ENCODE measurements around the gene COX6B1. TPM values are rescaled to one million over a fixed set of nuclear protein-coding genes. Genes with fewer than 3 reads are reported as not detected.

Gene COX6B1
- total and polyA plus RNA-seq, 3 experiments from 2014 or later, result 433 to 753 (median 452) TPM

GRCh38 chr19:35704218-35704617, 56.1 kb downstream of the COX6B1 start, which contains the start of gene ZBTB32:
Gene ZBTB32 (plus strand): TSS chr19:35704558. CDS start chr19:35714627, 10,069 bp downstream.
- peak within 1 kb of the TSS in 2 of 7 donors; percentile 48 to 54 for H3K4me3 Mint-ChIP-seq
- Histone ChIP-seq H3K36me3 (ENCODE audit: insufficient read depth, low read length) (no peaks in the 10 kb centered on the region), H3K4me3 (ENCODE audit: low read length) (no peak within 1 kb of the TSS), H3K4me1 (ENCODE audit: insufficient read depth, low read length) (peaks cover 6% of the 10 kb centered on the region), H3K9me3 (ENCODE audit: low read length) (no peaks in the 10 kb centered on the region), H3K27me3 (ENCODE audit: insufficient read depth, low read length, poor library complexity, severe bottlenecking) (no peaks in the 10 kb centered on the region), H3K27ac (ENCODE audit: low read depth, low read length) (no peak within 1 kb of the TSS)
- peak within 1 kb of the TSS in 1 of 8 donors; percentile 26 for H3K27ac Mint-ChIP-seq
- ChIA-PET POLR2A (no interaction called here), CTCF (interaction anchor here (0.6 to 2.3 kb wide), 3 partner anchors 10 to 597 kb away, joined by 3 to 6 read pairs (median 3); no protein-coding TSS in a partner anchor)
- peaks cover 0 to 2% (median 0%) of the 10 kb centered on the region in 3 donors for H3K36me3 Mint-ChIP-seq
- H3K9me3 Mint-ChIP-seq, result no peaks in the 10 kb centered on the region
- peaks cover 5 to 8% (median 6%) of the 10 kb centered on the region in 3 donors for H3K4me1 Mint-ChIP-seq
- DNase-seq, result no peak
- peaks cover 0 to 2% of the 10 kb centered on the region in 2 donors for H3K27me3 Mint-ChIP-seq

Other genes starting within 250 kb of the COX6B1 start
- gene FFAR2, start 200.1 kb upstream of the COX6B1 start, total RNA-seq, result not detected
- not detected for gene FFAR2, start 200.1 kb upstream of the COX6B1 start, polyA plus RNA-seq
- gene KRTDAP, start 157.9 kb upstream of the COX6B1 start, total RNA-seq, result not detected
- not detected for gene KRTDAP, start 157.9 kb upstream of the COX6B1 start, polyA plus RNA-seq
- gene DMKN, start 134.7 kb upstream of the COX6B1 start, total RNA-seq, result 1 to 10 TPM; 1.7 to 2.2 TPM
- 10.2 TPM for gene DMKN, start 134.7 kb upstream of the COX6B1 start, polyA plus RNA-seq
- gene SBSN, start 120.0 kb upstream of the COX6B1 start, total RNA-seq, result not detected
- gene SBSN, start 120.0 kb upstream of the COX6B1 start, polyA plus RNA-seq, result not detected
- gene GAPDHS, start 114.9 kb upstream of the COX6B1 start, total RNA-seq, result not detected
- not detected for gene GAPDHS, start 114.9 kb upstream of the COX6B1 start, polyA plus RNA-seq
- gene TMEM147, start 102.7 kb upstream of the COX6B1 start, total RNA-seq, result 10 to 100 TPM; 82.6 to 91.4 TPM
- gene TMEM147, start 102.7 kb upstream of the COX6B1 start, polyA plus RNA-seq, result 175 TPM
- not detected for gene ATP4A, start 84.7 kb upstream of the COX6B1 start, total RNA-seq
- gene ATP4A, start 84.7 kb upstream of the COX6B1 start, polyA plus RNA-seq, result not detected
- not detected for gene PMIS2, start 62.1 kb upstream of the COX6B1 start, total RNA-seq
- gene PMIS2, start 62.1 kb upstream of the COX6B1 start, polyA plus RNA-seq, result not detected
- gene HAUS5, start 35.6 kb upstream of the COX6B1 start, total RNA-seq, result 10 to 100 TPM; 37.3 to 39.3 TPM
- 6.7 TPM for gene HAUS5, start 35.6 kb upstream of the COX6B1 start, polyA plus RNA-seq
- gene RBM42, start 19.3 kb upstream of the COX6B1 start, total RNA-seq, result 100 to 1,000 TPM; 109 to 116 TPM
- 62.4 TPM for gene RBM42, start 19.3 kb upstream of the COX6B1 start, polyA plus RNA-seq
- gene ETV2, start 6.6 kb upstream of the COX6B1 start, total RNA-seq, result 1 to 10 TPM; 1.2 TPM
- gene ETV2, start 6.6 kb upstream of the COX6B1 start, polyA plus RNA-seq, result 1.4 TPM
- gene UPK1A, start 18.2 kb downstream of the COX6B1 start, total RNA-seq, result under 1 TPM in 1 of 2 experiments, not detected in 1; 0.22 TPM
- gene UPK1A, start 18.2 kb downstream of the COX6B1 start, polyA plus RNA-seq, result not detected
- 100 to 1,000 TPM; 223 to 225 TPM for gene ZBTB32, start 56.2 kb downstream of the COX6B1 start, total RNA-seq
- gene ZBTB32, start 56.2 kb downstream of the COX6B1 start, polyA plus RNA-seq, result 0.77 TPM
- 10 to 100 TPM; 62.6 to 67.8 TPM for gene KMT2B, start 69.7 kb downstream of the COX6B1 start, total RNA-seq
- gene KMT2B, start 69.7 kb downstream of the COX6B1 start, polyA plus RNA-seq, result 2.9 TPM
- 100 to 1,000 TPM; 108 to 110 TPM for gene IGFLR1, start 94.1 kb downstream of the COX6B1 start, total RNA-seq
- 96.7 TPM for gene IGFLR1, start 94.1 kb downstream of the COX6B1 start, polyA plus RNA-seq
- gene U2AF1L4, start 97.1 kb downstream of the COX6B1 start, total RNA-seq, result 10 to 100 TPM; 29.0 to 32.2 TPM
- gene U2AF1L4, start 97.1 kb downstream of the COX6B1 start, polyA plus RNA-seq, result 37.5 TPM
- 10 to 100 TPM; 50.8 to 57.8 TPM for gene PSENEN, start 97.3 kb downstream of the COX6B1 start, total RNA-seq
- 101 TPM for gene PSENEN, start 97.3 kb downstream of the COX6B1 start, polyA plus RNA-seq
- gene LIN37, start 100.3 kb downstream of the COX6B1 start, total RNA-seq, result 10 to 100 TPM in 1 of 2 experiments, 1 to 10 TPM in 1; 8.8 to 10.5 TPM
- 12.7 TPM for gene LIN37, start 100.3 kb downstream of the COX6B1 start, polyA plus RNA-seq
- gene HSPB6, start 108.7 kb downstream of the COX6B1 start, total RNA-seq, result not detected
- not detected for gene HSPB6, start 108.7 kb downstream of the COX6B1 start, polyA plus RNA-seq
- gene PROSER3, start 109.9 kb downstream of the COX6B1 start, total RNA-seq, result 10 to 100 TPM; 35.2 to 40.5 TPM
- gene PROSER3, start 109.9 kb downstream of the COX6B1 start, polyA plus RNA-seq, result 8.3 TPM
- gene ARHGAP33, start 127.2 kb downstream of the COX6B1 start, total RNA-seq, result 10 to 100 TPM in 1 of 2 experiments, 1 to 10 TPM in 1; 9.2 to 11.9 TPM
- gene ARHGAP33, start 127.2 kb downstream of the COX6B1 start, polyA plus RNA-seq, result 0.71 TPM
- gene PRODH2, start 164.5 kb downstream of the COX6B1 start, total RNA-seq, result not detected
- gene PRODH2, start 164.5 kb downstream of the COX6B1 start, polyA plus RNA-seq, result not detected
- gene NPHS1, start 204.2 kb downstream of the COX6B1 start, total RNA-seq, result not detected
- not detected for gene NPHS1, start 204.2 kb downstream of the COX6B1 start, polyA plus RNA-seq
- under 1 TPM; 0.62 to 0.83 TPM for gene KIRREL2, start 208.6 kb downstream of the COX6B1 start, total RNA-seq
- gene KIRREL2, start 208.6 kb downstream of the COX6B1 start, polyA plus RNA-seq, result not detected
- gene APLP1, start 220.3 kb downstream of the COX6B1 start, total RNA-seq, result under 1 TPM; 0.85 to 0.86 TPM
- not detected for gene APLP1, start 220.3 kb downstream of the COX6B1 start, polyA plus RNA-seq

All from CD8-positive, alpha-beta memory T cell (primary cell).